CD4-positive, alpha-beta T cell treated with Interferon alpha-2 for 1 hour (primary cell): ENCODE measurements around the gene NCOA1.
A peak's percentile ranks its signal among the peaks of the same experiment; 100 is the strongest.
"Not testable (repeated sequence)": the region's sequence is repeated elsewhere in the genome, so short reads cannot be mapped to it uniquely, and the experiment has no call there.

ENCODE experiments used
- DNase-seq, 2 donors: peaks; one replicate each; pipeline ENCODE4 v3.0.0-alpha.2; 2020 to 2022

The NCOA1 gene

GRCh38 chr2:24581971-24582370 lies 90.9 kb downstream of the NCOA1 start:
- not testable (repeated sequence) for DNase-seq

GRCh38 chr2:24586955-24587354 lies 95.9 kb downstream of the NCOA1 start:
- peak in 1 of 2 donors; percentile 36 for DNase-seq

DNA sequence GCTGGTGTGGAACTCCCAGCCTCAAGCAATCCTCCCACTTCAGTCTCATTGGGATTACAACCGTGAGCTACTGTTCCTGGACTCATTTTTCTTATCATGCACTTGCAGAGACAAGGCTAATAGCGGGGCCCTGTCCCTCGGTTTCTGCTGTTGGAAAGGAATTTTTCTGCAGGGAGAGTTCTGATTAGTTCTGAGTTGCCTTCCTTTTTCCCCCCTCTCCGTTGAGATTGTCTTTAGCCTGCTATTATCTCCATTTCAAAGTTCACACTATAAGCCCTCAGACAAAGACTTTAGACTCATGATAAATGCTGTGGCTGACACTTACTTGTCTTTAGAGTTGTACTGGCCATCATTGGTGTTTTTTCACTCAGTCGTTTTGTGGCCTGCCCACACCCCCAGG lies 97.2 kb downstream of the NCOA1 start:
- no peak for DNase-seq

DNA sequence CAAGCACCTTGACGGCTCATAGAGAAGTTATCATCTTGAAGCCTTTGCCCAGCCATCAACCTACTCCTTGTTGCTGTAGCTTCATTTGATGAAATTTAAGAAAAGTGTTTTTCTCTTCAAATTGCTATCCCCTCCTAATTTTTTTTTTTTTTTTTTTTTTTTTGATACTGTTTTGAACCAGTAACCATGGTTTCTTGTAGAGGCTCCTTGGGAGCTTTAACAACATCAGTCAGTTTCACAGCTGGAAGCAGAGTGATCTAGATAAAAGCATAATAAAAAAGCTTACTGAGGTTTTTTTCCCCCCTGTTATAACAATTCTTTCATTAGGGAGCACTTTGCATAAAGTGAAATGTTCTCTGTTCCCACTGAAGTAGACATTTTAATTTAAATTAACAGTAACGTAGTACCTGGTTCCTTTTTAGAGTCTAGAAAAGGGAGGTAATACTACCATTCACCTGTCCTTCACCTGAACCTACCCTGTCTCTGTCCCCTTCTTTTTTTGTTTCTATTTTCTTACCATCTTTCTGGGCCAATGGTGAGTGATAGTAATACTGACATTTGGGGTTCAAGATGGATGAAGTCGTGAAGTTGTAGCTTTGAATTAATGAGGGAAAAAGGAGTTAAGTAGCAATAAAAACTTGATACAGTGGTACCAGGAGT lies 101.5 kb downstream of the NCOA1 start:
- DNase-seq = no peak

- no peak for DNase-seq
Observed at GRCh38 chr2:24594283-24594682, 103.2 kb downstream of the NCOA1 start.

DNA sequence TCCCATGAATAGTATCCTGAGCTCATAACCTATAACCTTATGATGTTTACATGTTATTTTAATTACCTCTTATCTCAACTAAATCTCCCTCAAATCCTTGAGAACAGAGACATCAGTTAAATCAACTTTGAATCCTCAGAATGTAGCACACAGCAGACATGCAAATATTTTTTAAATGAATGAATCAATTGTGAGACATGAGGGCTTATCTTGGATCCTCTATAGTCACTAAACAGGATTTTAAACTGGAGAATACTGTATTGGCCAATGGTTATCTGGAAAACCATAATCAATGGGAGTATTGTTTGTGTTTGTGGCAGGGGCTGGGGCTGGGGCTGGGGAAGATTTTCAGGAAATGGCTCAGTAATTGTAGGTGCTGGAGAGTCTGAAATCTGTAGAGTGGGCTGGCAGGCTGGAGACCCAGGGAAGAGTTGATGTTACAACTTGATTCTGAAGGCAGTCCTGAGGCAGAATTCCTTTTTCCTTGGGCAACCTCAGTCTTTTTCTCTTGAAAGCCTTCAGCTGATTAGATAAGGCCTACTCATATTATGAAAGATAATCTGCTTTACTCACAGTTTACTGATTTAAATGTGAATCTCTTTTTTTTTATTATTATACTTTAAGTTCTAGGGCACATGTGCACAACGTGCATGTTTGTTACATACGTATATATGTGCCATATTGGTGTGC lies 106.3 kb downstream of the NCOA1 start:
- no peak for DNase-seq

- DNase-seq = not testable (repeated sequence)
Observed at GRCh38 chr2:24600140-24600539, 109.1 kb downstream of the NCOA1 start.

- no peak for DNase-seq
Observed at GRCh38 chr2:24611631-24612030, 120.6 kb downstream of the NCOA1 start.

DNA sequence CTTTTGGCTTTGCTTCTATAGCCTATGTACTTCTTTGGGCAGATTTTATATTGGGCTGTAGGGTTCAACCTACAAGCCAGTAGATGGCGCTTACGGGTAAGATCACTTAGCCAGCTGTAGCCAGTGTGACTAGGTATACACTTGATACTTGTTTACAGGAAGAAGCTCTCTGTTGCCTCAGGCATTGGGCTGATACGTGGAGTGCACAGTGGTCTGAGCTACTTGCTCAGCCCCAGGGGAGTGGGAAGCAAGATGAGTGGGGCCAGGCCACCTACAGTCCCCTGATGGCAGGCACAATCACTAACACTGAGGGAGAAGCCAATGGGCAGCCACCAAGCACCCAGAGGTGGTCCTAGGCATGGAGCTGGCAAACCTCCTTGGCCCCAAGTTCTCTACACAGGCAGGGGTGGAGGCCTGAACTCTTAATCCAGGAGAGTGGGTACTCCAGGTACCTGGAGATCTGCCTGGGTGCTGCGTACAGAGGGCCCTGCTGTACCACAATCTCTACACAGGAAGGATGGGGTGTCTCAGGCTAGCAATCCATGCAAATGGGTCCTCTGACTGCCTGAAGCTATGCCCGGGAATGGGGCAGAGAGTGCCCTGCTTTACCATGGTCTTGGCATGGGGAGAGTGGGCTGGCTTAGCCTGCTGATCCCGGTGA lies 122.2 kb downstream of the NCOA1 start:
- DNase-seq = peak; percentile 34 to 58

DNA sequence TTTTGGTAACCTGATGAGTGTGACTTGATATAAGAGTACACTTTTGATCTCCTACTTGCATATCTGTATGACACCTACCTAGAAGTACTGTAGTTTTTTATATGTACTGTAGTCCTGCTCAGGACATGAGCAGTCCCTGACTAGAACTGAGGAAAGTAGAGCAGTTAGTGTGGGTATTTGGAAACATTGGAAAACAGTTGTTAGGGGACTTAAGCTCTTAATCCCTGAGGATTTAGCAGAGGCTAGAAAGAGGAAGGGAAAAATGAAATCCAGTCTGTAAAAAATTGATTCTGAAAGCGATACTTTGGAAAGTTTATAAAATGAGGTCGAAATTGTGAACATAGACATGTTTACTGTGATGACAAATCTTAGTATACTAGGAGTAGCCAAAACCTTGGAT lies 125.6 kb downstream of the NCOA1 start:
- no peak for DNase-seq

DNA sequence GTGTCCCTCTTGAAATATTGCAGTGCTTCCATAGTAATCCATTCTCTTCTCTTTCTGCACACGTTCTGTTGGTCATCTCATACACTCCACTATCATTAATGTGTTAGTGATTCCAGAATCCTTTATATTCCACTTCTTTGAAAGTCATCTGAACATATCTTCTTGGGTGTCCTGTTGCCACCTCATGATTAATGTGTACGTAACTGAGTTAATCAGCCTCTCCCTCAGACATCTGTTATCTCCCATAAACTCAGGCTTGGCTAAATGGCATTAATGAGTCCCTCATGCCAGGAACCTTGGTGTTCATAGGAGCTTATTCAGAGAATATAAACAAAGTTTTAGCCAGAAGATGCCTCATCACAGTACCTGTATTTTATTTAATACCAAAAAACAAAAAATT lies 126.4 kb downstream of the NCOA1 start:
- DNase-seq = no peak

- DNase-seq = no peak
Observed at GRCh38 chr2:24618144-24618543, 127.1 kb downstream of the NCOA1 start.

- DNase-seq = no peak
Observed at GRCh38 chr2:24618680-24619079, 127.6 kb downstream of the NCOA1 start.

GRCh38 chr2:24620936-24621335 lies 129.9 kb downstream of the NCOA1 start:
- DNase-seq = no peak

- DNase-seq = no peak
Observed at GRCh38 chr2:24621779-24622538, 130.9 kb downstream of the NCOA1 start.

- DNase-seq = no peak
Observed at GRCh38 chr2:24623535-24623934, 132.5 kb downstream of the NCOA1 start.

- DNase-seq = no peak
Observed at GRCh38 chr2:24625728-24626127, 134.7 kb downstream of the NCOA1 start.

DNA sequence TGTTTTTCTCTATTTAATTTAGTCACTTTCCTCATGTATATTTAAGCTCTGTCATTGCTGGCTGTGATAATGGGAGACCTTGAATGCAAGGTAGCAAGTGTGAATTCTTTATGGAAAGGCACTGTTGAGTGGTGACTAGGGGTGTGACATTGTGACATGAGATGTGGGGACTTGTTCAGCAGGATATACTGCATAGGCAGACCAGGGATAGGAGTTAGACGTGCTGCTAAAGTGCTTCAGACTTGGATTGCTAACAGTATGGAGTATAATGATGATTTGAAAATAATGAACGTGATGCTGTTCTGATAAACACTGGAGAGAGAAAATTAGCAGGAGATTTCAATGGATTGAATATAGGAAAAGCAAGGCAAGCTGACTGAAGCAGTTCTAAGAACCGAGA lies 135.1 kb downstream of the NCOA1 start:
- DNase-seq = no peak

DNA sequence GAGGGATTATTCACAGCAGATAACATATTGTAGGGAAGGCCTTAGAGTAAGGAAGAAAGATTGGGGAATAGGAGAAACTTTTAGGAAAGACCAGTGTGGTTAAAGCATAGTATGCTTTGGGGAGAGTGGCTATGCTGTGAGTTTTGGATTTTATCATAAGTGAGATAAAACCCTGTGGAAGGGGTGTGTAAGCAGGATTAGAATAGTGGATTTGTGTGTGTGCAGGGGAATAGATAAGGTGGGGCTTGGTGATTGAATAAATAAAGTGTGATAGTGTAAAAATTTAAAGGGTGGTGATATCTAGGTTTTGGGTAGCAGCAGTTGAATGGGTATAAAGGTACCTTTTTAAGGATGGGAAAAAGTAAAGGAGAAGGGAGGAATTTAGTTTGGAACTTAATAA lies 137.7 kb downstream of the NCOA1 start:
- DNase-seq = no peak

GRCh38 chr2:24632172-24632571 lies 141.1 kb downstream of the NCOA1 start:
- DNase-seq = no peak

DNA sequence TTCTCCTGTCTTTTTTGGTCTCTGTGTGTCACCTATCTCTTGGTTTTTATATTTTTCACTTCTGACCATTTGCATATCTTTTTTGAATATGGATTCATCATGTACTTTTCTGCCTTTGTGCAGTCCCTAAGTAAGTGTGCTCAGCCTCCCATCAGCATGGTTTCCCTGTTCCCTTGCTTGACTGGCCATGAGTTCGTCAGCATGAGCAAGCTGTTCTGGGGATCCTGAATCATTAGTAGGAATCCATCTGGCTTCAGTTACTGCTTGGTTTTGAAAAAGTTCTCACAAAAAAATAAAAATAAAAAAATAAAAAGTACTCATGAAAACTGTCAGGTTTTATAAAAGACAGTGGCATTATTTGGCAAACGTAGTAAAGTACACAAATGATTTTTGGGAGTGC lies 144.1 kb downstream of the NCOA1 start:
- DNase-seq = no peak

- no peak for DNase-seq
Observed at GRCh38 chr2:24638568-24638967, 147.5 kb downstream of the NCOA1 start.

DNA sequence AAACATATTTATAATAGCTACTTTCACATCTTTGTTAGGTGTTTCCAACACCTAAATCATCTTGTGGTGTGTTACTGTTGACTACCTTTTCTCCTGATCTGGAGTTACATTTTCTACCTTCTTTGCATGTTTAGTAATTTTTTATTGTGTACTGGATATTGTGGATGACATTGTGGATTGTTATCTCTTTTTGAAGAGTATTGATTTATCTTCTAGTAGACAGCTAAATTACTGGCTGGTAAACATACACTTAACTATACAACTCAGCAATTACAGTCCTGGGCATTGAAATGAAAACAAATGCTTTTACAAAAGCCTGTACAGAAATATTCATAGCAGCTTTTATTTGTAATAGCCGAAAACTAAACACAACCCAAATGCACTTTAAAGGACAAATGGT lies 151.3 kb downstream of the NCOA1 start:
- DNase-seq = no peak

DNA sequence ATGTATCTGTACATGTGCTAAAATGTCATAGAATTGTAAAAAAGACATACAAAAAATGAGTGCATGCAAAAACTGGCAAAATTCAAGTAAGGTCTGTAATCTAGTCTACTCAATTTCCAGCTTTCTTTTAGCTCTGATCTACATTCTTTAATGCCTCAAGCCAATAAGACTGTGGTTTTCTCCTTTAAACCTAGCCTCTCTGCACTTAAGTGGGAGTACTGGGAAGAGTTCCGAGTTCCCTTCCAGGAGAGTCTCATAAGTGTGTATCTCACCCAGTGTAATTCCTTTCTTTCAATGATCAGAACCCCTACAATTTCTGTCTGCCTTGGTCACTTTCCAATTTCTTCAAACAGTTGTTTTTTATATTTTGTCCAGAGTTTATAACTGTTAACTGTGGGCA lies 152.0 kb downstream of the NCOA1 start:
- no peak for DNase-seq
